ENCODE measurements around the gene CLCN4.

DNA sequence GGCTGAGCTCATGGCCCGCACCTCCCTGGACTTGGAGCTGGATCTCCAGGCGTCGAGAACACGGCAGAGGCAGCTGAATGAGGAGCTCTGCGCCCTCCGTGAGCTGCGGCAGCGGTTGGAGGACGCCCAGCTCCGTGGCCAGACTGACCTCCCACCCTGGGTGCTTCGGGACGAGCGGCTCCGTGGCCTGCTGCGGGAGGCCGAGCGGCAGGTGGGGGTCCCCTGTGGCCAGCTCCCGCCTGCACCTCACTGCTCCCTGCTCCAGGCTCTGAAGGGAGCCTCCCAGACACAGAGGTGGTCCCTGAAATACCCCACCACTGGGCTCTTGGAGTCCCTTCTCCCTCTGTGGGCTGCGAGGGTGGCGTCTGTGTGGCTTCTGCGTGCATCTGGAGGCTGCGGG, 18.0 kb upstream of the CLCN4 start:
- TF ChIP-seq, protein P1, sequence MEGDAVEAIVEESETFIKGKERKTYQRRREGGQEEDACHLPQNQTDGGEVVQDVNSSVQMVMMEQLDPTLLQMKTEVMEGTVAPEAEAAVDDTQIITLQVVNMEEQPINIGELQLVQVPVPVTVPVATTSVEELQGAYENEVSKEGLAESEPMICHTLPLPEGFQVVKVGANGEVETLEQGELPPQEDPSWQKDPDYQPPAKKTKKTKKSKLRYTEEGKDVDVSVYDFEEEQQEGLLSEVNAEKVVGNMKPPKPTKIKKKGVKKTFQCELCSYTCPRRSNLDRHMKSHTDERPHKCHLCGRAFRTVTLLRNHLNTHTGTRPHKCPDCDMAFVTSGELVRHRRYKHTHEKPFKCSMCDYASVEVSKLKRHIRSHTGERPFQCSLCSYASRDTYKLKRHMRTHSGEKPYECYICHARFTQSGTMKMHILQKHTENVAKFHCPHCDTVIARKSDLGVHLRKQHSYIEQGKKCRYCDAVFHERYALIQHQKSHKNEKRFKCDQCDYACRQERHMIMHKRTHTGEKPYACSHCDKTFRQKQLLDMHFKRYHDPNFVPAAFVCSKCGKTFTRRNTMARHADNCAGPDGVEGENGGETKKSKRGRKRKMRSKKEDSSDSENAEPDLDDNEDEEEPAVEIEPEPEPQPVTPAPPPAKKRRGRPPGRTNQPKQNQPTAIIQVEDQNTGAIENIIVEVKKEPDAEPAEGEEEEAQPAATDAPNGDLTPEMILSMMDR (IDR thresholded peaks at IDR 0.05) = no peak
- no peak for TF ChIP-seq POLR2A (IDR thresholded peaks at IDR 0.05)

Measured in adrenal gland (tissue), 5 donors.